Small intestine (tissue), 7 donors: ENCODE results near the gene FEN1. TPM values are rescaled to one million over a fixed set of nuclear protein-coding genes. Genes with fewer than 3 reads are reported as not detected.
A peak's percentile ranks its signal among the peaks of the same experiment; 100 is the strongest.

Experiments
- DNase-seq, 2 donors: peaks; one replicate each; pipeline versions ENCODE4 v3.0.0 to v3.0.0-alpha.2; 2013
- FAIRE-seq: peaks from 2 replicates; lab custom pipeline; 2012; peaks lifted over from hg19 to GRCh38; lab: Jason Lieb, UNC
- H3K27ac ChIP-seq, 3 donors: one replicate each; pipeline ENCODE4 v1.5.1; 2013; ENCODE audit warnings: low read length in 2 of 3, mild to moderate bottlenecking in 2 of 3, control low read depth in 1 of 3, inconsistent platforms in 1 of 3, low read depth in 1 of 3, moderate library complexity in 1 of 3
- H3K27me3 ChIP-seq, 3 donors: one replicate each; pipeline ENCODE4 v1.6.1; 2013; ENCODE audit warnings: low read length in 3 of 3, inconsistent platforms in 1 of 3; ENCODE audit not compliant: control insufficient read depth in 3 of 3, insufficient read depth in 3 of 3
- H3K36me3 ChIP-seq, 3 donors: one replicate each; pipeline ENCODE4 v1.6.1; 2013; ENCODE audit warnings: low read length in 3 of 3, inconsistent platforms in 1 of 3, low read depth in 1 of 3, mild to moderate bottlenecking in 1 of 3, moderate library complexity in 1 of 3; ENCODE audit not compliant: control insufficient read depth in 3 of 3, insufficient read depth in 2 of 3
- H3K4me1 ChIP-seq, 3 donors: one replicate each; pipeline ENCODE4 v1.6.1; 2013; ENCODE audit warnings: low read length in 2 of 3, inconsistent platforms in 1 of 3, low read depth in 1 of 3, mild to moderate bottlenecking in 1 of 3, moderate library complexity in 1 of 3; ENCODE audit not compliant: control insufficient read depth in 3 of 3, insufficient read depth in 2 of 3
- H3K4me3 ChIP-seq, 3 donors: one replicate each; pipeline ENCODE4 v1.5.1; 2013; ENCODE audit warnings: low read length in 3 of 3, control low read depth in 1 of 3, inconsistent platforms in 1 of 3, low read depth in 1 of 3, mild to moderate bottlenecking in 1 of 3, moderate library complexity in 1 of 3
- H3K9me3 ChIP-seq, 2 donors: one replicate each; pipeline ENCODE4 v1.6.1; 2013; ENCODE audit warnings: low read depth in 1 of 2, low read length in 1 of 2; ENCODE audit not compliant: control insufficient read depth in 2 of 2, insufficient read depth in 1 of 2
- WGBS, 3 donors: extraction: QIAGEN DNeasy Blood & Tissue Kit; methylation state at CpG; one replicate each; pipeline ENCODE4 v1.1.7; 2013; 5-methylcytosine and 5-hydroxymethylcytosine counted together
- polyA plus RNA-seq, 4 donors: library from polyadenylated mRNA; stranded (reverse) in 3 of 4; unstranded in 1 of 4; fragments of 200-250 nt in 3 of 4; fragments of 120-200 nt in 1 of 4; gene quantifications; one replicate each; pipeline versions ENCODE4 v1.2.1 to v1.2.3, GENCODE V29; 2013
- donor health status: healthy with polysubstance abuse.
- donor health status: control.
- donor health status: control.
- donor health status: Bipolar disorder and iron deficiency.
- donor health status: healthy.

Gene FEN1
- polyA plus RNA-seq, 4 donors: 5.8 to 32.1 (median 14.5) TPM

DNA sequence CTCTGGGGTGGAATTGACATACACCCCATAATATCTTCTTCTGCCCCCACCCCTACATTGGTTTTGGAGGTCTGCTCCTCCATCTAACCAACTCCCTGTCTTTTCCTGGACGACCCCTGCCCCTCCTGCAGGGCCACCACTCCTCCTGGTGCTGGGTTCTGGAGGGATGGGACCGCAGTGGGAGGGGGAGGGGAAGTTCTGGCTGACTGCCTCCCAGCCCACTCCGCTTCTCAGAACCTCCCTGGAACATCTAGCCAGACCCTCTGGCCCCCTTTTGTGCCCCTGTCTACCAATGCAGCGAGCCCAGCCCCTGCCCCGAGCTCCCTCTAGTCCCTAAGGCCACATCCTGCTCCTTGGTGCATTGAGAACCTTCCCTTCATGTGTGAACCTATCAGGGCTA, 39.0 kb upstream of the FEN1 start:
- H3K9me3 ChIP-seq: no peaks in the 10 kb centered on the region
- 19 to 66% (median 36%) methylated on average over 5 of the region's 5 CpGs for WGBS, 3 donors
- H3K27ac ChIP-seq: peak overlapping the region; percentile 95
- DNase-seq (peak in 1 of 2 donors; percentile 42), FAIRE-seq (no peak)
- H3K36me3 ChIP-seq: peaks cover 0 to 33% (median 0%) of the 10 kb centered on the region in 3 donors
- H3K4me3 ChIP-seq: peak overlapping the region in 2 of 3 donors; percentile 69 to 87
- no peaks in the 10 kb centered on the region for H3K27me3 ChIP-seq
- peaks cover 3 to 63% (median 6%) of the 10 kb centered on the region in 3 donors for H3K4me1 ChIP-seq

DNA sequence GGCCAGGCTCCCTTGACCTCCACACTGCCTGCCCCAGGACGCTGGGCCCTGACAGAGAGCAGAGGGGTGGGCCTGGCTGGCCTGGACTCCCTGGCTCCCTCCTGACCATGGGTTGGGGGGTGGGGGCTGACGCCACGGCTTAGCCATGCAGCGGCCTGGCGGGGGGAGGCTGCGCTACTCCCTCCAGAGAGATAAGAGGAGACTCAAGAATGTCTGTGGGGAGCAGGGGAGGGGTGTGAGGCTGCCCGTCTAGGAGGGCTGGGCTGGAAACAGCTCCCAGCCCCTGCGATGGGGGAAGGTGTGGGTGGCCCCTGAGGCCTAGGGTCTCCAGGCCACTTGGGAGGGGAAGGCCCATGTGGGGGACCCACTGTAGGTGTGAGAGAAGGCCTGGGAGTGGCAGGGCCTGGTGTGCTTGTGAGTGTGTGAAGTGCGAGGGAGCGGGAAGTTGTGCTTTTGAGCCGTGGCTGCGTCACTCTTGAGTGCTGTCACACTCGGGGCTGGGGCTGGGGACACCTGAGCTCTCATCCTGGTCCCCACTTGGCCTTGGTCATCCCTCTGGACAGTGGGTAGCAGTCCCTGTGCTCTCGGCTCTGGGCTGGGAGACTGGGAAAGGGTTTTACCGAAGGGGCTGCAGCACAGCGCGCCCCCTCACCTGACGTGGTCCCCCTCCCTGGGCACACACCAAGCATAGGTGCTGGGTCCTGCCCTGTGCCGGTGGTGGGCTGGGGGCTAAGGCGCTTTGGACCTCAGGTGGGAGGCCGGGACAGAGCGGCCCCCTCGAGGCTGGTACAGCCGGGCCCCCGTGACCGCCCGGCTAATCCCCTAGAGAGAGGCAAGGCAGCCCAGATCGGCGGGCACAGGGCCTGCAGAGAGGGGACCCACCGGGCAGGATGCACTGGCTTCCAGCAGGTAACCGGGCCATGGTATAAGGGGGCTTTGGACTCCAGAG, 37.9 kb upstream of the FEN1 start:
- no peaks in the 10 kb centered on the region for H3K9me3 ChIP-seq
- peak overlapping the region; percentile 95 for H3K27ac ChIP-seq
- DNase-seq (peak; percentile 69 to 83), FAIRE-seq (no peak)
- H3K4me3 ChIP-seq: peak overlapping the region in 2 of 3 donors; percentile 69 to 87
- peaks cover 0 to 36% (median 0%) of the 10 kb centered on the region in 3 donors for H3K36me3 ChIP-seq
- peaks cover 3 to 59% (median 6%) of the 10 kb centered on the region in 3 donors for H3K4me1 ChIP-seq
- no peaks in the 10 kb centered on the region for H3K27me3 ChIP-seq
- WGBS, 3 donors: 40 to 72% (median 57%) methylated on average over 31 of the region's 31 CpGs

GRCh38 chr11:61756147-61756451, 36.6 kb upstream of the FEN1 start:
- Histone ChIP-seq H3K4me1 (peaks cover 3 to 60% (median 6%) of the 10 kb centered on the region in 3 donors), H3K9me3 (no peaks in the 10 kb centered on the region), H3K27ac (peak overlapping the region; percentile 95), H3K36me3 (peaks cover 0 to 45% (median 0%) of the 10 kb centered on the region in 3 donors), H3K4me3 (peak overlapping the region in 2 of 3 donors; percentile 8 to 14), H3K27me3 (no peaks in the 10 kb centered on the region)
- FAIRE-seq (no peak), DNase-seq (no peak)
- WGBS, 3 donors: 19 to 55% (median 33%) methylated on average over 4 of the region's 4 CpGs

GRCh38 chr11:61756452-61757212, 36.1 kb upstream of the FEN1 start:
- FAIRE-seq (no peak), DNase-seq (peak; percentile 97)
- Histone ChIP-seq H3K36me3 (peaks cover 0 to 50% (median 0%) of the 10 kb centered on the region in 3 donors), H3K4me1 (peaks cover 3 to 64% (median 6%) of the 10 kb centered on the region in 3 donors), H3K9me3 (no peaks in the 10 kb centered on the region), H3K4me3 (peak overlapping the region in 2 of 3 donors; percentile 14 to 25), H3K27ac (peak overlapping the region; percentile 95), H3K27me3 (no peaks in the 10 kb centered on the region)
- WGBS, 3 donors: 8 to 51% (median 14%) methylated on average over 9 of the region's 9 CpGs

GRCh38 chr11:61757213-61757862, 35.4 kb upstream of the FEN1 start:
- 25 to 61% (median 47%) methylated on average over 15 of the region's 15 CpGs for WGBS, 3 donors
- Histone ChIP-seq H3K9me3 (no peaks in the 10 kb centered on the region), H3K4me3 (peak overlapping the region in 1 of 3 donors; percentile 25), H3K4me1 (peaks cover 3 to 61% (median 6%) of the 10 kb centered on the region in 3 donors), H3K36me3 (peaks cover 0 to 54% (median 0%) of the 10 kb centered on the region in 3 donors), H3K27me3 (no peaks in the 10 kb centered on the region), H3K27ac (peak overlapping the region; percentile 92 to 95 (median 95))
- DNase-seq (peak in 1 of 2 donors; percentile 50), FAIRE-seq (no peak)

GRCh38 chr11:61760946-61761345, 31.8 kb upstream of the FEN1 start:
- WGBS, 3 donors: 71 to 80% (median 74%) methylated on average over 7 to 13 of the region's 13 CpGs
- H3K36me3 ChIP-seq: peaks cover 0 to 64% (median 0%) of the 10 kb centered on the region in 3 donors
- H3K4me3 ChIP-seq: no peak overlapping the region
- peaks cover 3 to 57% (median 5%) of the 10 kb centered on the region in 3 donors for H3K4me1 ChIP-seq
- H3K27me3 ChIP-seq: no peaks in the 10 kb centered on the region
- H3K27ac ChIP-seq: no peak overlapping the region
- no peaks in the 10 kb centered on the region for H3K9me3 ChIP-seq
- no peak for DNase-seq
- FAIRE-seq: no peak

DNA sequence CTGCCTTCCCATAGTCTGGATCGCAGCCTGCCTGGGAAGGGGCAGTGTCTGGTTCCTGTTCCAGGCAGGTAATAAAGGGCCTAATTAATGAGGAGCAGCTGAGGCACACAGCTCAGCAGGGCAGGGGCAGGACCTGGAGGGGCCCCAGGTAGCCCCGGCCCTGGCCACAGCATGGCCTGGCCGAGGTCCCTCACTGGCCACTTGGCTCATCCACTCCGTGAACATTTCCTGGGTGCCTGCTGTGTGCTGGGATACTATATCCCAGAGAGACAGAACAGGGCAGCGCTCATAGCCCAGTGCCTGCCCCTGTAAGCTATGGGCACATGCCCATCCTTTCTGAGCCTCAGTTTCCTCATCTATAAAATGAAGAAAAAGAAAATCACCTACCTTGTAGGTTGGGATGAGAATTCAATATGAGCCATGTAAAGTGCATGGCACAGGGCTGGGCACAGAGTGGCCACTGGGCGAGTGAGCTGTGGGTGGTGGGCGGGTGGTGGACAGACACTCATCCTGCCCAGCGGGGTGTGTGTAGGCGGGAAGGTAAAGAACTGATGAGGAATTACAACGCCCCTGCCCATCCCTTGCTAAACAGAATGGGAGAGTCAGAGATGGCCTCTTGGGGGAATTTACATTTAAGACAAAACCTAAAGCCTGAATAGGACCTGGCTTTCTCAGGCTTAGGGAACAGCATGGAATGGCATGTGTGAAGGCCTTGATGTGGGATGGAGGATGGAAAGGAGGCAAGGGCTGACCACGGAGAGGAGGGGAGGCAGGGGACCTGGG, 31.1 kb upstream of the FEN1 start:
- no peaks in the 10 kb centered on the region for H3K9me3 ChIP-seq
- no peak overlapping the region for H3K4me3 ChIP-seq
- DNase-seq (no peak), FAIRE-seq (no peak)
- 75 to 82% (median 80%) methylated on average over 11 of the region's 11 CpGs for WGBS, 3 donors
- peaks cover 0 to 56% (median 3%) of the 10 kb centered on the region in 3 donors for H3K4me1 ChIP-seq
- H3K36me3 ChIP-seq: peaks cover 0 to 67% (median 0%) of the 10 kb centered on the region in 3 donors
- H3K27me3 ChIP-seq: no peaks in the 10 kb centered on the region
- H3K27ac ChIP-seq: no peak overlapping the region
